DOHH2 (cell line): ENCODE results near the gene TRAF5.

ENCODE experiments used
- EZH2phosphoT487 ChIP-seq: fragments of 200-600 bp; sonication (generic); IDR thresholded peaks from 2 replicates; pipeline ENCODE4 v1.6.1; 2017; ENCODE audit warnings: borderline replicate concordance, mild to moderate bottlenecking, antibody characterized with exemption, low read length, moderate library complexity, mixed read lengths
- TF ChIP-seq, protein P1 (sequence below): fragments of 200-600 bp; sonication (generic); IDR thresholded peaks from one replicate; pipeline ENCODE4 v1.5.1; 2014; ENCODE audit warnings: antibody characterized with exemption, mild to moderate bottlenecking, low read depth, low read length; ENCODE audit not compliant: poor library complexity, severe bottlenecking

DNA sequence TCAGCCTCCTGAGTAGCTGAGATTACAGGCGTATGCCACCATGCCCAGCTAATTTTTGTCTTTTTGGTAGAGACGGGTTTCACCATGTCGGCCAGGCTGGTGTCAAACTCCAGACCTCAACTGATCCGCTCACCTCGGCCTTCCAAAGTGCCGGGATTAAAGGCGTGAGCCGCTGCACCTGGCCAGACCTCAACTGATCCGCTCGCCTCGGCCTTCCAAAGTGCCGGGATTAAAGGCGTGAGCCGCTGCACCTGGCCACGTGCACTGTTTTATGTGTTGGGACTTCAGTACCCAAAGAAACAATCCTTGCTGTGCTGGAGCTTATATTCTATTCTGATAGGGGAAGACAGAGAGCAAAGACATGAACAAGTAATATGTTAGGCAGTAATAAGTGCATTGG is 10.1 kb downstream of the TRAF5 start:
- TF ChIP-seq, protein P1, sequence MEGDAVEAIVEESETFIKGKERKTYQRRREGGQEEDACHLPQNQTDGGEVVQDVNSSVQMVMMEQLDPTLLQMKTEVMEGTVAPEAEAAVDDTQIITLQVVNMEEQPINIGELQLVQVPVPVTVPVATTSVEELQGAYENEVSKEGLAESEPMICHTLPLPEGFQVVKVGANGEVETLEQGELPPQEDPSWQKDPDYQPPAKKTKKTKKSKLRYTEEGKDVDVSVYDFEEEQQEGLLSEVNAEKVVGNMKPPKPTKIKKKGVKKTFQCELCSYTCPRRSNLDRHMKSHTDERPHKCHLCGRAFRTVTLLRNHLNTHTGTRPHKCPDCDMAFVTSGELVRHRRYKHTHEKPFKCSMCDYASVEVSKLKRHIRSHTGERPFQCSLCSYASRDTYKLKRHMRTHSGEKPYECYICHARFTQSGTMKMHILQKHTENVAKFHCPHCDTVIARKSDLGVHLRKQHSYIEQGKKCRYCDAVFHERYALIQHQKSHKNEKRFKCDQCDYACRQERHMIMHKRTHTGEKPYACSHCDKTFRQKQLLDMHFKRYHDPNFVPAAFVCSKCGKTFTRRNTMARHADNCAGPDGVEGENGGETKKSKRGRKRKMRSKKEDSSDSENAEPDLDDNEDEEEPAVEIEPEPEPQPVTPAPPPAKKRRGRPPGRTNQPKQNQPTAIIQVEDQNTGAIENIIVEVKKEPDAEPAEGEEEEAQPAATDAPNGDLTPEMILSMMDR, result no peak
- no peak for TF ChIP-seq EZH2phosphoT487
